Measurements from ENCODE around the gene FSTL4.

Gene FSTL4

GRCh38 chr5:133478199-133478985, 133.9 kb downstream of the FSTL4 start:
- DNase-seq (ENCODE audit: low read depth in 2 of 2), result no peak

GRCh38 chr5:133475986-133476385, 136.4 kb downstream of the FSTL4 start:
- DNase-seq (ENCODE audit: low read depth in 2 of 2), result no peak

- no peak for DNase-seq (ENCODE audit: low read depth in 2 of 2)
These were observed 137.3 kb downstream of the FSTL4 start for GRCh38 chr5:133474851-133475590.

- no peak for DNase-seq (ENCODE audit: low read depth in 2 of 2)
These were observed 139.1 kb downstream of the FSTL4 start for GRCh38 chr5:133473291-133473690.

GRCh38 chr5:133472829-133473228, 139.5 kb downstream of the FSTL4 start:
- DNase-seq (ENCODE audit: low read depth in 2 of 2), result no peak

DNA sequence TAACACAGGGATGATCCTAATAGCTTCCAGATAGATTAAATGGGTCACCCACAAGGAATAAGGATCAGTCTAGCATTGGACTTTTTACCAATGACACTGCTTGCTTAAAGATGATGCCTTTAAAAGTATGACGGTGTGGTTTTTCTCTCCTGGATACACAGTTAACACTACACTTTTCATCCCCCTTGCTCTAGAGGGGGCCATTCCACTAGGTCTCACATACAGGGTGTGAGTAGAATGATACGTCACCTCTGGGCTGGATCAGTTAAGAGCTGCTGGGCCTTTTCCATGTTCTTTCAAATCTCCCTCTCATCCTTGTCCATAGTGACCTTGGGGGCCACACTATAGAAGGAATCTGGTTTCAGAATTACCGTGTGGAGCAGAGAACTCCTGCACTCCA, 140.6 kb downstream of the FSTL4 start:
- no peak for DNase-seq (ENCODE audit: low read depth in 2 of 2)

- no peak for DNase-seq (ENCODE audit: low read depth in 2 of 2)
These were observed 141.5 kb downstream of the FSTL4 start for GRCh38 chr5:133470841-133471240.

DNA sequence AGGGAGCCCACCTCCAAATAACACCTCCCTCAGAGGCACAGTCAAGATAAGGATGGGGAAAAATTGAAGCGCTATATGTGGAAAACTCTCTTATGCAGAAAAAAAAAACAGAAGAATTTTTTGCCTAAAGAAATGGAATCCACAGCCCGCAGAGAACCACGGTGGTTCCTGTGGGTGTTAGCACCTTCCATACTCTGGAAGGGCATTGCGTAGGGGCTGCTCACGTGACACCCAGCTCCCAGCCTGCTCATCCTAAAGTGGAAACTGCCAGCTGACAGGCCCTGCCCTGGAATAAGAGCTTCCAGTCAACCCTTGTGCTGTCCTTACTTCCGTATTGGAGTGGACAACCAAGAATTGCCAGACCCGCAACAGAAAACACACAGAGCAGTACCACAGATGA, 142.5 kb downstream of the FSTL4 start:
- DNase-seq (ENCODE audit: low read depth in 2 of 2), result no peak

DNA sequence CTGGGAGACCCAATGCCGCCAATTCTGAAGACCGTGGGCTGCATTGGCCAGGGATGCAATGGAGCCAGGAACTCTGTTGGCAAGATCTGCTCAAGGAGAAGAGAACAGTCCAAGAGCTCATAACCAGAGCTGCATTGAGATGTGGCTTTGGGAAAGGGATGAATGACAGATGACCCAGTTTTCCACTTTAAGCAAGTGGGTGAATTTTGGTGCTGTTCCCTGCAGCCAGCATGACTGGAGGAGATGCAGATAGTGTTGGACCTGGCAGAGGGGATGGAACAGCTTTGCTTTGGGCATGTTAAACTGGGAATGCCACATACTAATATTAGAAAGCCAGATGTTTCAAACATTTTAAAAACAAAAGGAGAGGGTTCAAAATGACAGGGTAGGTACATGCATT, 143.1 kb downstream of the FSTL4 start:
- DNase-seq (ENCODE audit: low read depth in 2 of 2), result no peak

DNA sequence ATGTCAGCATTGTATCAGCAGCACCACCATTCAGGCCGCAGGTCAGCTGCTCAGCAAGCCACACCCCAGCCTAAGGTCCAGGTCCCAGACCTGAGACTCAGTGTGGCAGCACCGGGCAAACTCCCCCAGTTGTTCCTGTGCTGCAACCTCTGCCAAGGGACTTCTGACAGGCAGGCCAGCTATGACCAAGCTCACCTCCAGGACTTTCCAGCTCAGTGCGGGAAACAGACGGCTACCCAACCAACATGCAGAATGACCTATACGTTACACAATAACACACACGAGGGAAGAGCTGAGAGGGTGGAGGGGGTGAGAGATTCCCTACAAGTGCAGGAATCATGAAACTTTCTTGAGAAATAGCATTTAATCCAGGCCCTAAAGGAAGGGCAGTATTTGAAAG, 143.7 kb downstream of the FSTL4 start:
- no peak for DNase-seq (ENCODE audit: low read depth in 2 of 2)

GRCh38 chr5:133467826-133468463, 144.4 kb downstream of the FSTL4 start:
- DNase-seq (ENCODE audit: low read depth in 2 of 2), result no peak

DNA sequence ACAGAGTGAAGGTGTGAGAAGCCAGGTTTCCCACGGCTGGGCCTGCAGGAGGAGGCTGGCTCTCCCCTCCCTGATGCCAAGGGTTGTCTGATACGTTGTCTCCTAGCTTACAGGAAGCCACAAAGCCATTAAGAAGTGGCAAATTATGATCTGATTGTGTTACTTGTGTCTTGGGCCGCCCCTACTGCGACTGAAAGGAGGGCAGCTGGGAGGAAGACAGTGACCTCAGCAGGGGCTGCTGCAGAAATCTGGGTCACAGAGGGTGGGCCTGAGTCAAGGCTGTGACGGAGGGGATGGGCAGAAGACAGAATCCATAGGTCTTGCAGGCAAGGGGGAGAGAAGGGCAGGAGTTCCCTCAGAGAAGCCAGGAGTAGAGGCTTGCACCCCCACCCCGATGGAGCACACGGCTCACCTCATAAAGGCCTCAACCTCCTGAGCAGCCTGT, 145.0 kb downstream of the FSTL4 start:
- DNase-seq (ENCODE audit: low read depth in 2 of 2), result no peak

DNA sequence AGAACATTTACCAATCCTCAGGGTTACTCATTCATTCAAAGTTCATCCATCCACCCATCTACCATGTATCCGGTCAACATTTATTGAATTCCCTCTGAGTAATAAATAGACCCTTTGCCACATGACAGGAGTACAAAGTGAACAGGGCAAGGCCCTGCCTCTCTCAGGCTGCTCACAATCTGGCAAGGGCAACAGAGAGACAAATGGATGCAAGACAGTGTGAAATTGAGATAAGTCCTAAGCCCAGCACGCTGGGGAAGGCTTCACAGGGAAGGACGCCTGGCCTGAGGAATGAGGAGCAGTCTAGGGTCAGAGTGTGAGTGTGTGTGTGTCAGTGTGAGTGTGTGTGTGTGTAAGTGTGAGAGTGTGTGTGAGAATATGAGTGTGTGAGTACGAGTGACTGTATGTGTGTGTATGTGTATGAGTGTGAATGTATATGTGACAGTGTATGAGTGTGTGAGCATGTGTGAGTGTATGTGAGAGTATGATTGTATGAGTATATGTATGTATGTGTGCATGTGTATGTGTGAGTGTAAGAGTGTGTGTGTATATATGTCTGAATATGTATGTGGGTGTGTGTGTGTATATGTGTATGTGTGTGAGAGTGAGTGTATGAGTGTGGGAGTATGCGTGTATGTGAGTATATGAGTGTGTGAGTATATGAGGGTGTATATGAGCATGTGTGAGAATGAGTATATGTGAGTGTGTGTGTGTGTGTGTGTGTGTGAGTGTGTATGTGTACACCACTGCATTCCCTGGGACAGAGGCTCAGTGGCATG, 145.6 kb downstream of the FSTL4 start:
- DNase-seq (ENCODE audit: low read depth in 2 of 2), result no peak

DNA sequence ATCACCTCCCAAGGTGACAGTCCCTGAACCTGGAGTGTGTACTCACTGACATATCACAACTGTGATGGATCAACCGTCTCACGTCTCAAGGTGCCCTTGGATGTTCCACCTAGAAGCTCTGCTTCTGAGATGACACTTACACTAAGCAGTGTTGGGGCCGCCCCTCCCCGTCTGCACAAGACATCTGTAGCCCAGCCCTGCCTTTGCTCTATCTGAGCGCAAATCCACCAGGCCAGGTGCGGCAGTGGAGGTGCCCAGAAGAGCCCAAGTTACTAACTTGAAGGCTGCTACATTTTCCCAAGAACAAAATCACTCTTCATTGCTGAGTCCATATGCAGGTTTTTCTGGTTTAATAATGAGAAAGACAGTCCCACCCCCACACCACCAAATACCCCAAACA, 148.3 kb downstream of the FSTL4 start:
- no peak for DNase-seq (ENCODE audit: low read depth in 2 of 2)

- no peak for DNase-seq (ENCODE audit: low read depth in 2 of 2)
These were observed 150.4 kb downstream of the FSTL4 start for GRCh38 chr5:133461796-133462516.

GRCh38 chr5:133460172-133460758, 152.1 kb downstream of the FSTL4 start:
- peak; percentile 22 to 51 for DNase-seq (ENCODE audit: low read depth in 2 of 2)

DNA sequence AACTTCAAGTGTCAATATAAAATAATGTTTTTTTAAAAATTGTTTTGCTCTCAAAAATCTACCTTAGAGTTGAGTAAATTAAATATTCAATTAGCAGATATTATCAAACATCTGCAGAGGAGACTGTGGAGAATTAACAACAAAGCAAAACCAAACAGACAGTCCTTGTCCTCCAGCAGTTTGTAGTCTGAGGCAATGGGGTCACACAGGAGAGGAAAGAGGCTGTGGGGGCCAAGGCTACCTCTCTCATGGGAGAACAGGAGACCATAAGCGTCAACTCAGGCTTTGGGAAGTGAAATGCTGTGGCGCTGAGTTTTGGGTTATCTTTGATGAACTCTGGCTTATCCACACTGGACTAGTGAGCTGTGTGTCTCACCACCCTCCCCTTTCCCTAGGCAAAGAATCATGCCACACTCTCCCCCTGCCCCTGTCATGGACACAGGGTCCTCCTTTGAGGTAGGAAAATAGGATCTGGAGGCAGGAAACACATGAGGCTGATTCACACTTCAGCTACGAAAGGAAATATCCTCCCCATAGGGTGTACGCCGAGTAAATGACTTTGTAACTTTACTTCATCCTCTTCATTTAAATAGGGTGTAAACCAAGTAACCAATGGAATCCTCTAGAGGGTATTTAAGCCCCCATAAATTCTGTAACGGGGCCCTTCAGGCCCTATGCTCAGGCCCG, 152.7 kb downstream of the FSTL4 start:
- DNase-seq (ENCODE audit: low read depth in 2 of 2), result no peak

DNA sequence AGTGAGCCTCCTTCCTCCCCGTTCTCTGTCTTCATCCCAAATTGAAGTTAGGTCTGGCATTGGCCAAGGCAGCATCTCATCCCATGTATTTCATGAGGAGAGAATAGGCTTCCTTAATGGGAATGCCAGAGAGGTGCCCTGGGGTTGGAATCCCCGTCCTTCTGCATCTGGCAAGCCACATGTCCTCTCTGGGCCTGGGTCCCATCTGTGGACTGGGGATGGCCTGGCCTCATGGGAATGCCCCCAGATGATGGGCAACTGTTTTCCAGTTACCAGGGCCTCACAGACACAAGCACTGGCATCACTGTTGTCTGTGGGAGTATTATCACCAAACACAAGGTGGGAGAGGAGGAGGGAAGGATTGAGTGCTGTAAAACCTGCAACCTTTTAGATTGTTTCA, 153.9 kb downstream of the FSTL4 start:
- no peak for DNase-seq (ENCODE audit: low read depth in 2 of 2)

DNA sequence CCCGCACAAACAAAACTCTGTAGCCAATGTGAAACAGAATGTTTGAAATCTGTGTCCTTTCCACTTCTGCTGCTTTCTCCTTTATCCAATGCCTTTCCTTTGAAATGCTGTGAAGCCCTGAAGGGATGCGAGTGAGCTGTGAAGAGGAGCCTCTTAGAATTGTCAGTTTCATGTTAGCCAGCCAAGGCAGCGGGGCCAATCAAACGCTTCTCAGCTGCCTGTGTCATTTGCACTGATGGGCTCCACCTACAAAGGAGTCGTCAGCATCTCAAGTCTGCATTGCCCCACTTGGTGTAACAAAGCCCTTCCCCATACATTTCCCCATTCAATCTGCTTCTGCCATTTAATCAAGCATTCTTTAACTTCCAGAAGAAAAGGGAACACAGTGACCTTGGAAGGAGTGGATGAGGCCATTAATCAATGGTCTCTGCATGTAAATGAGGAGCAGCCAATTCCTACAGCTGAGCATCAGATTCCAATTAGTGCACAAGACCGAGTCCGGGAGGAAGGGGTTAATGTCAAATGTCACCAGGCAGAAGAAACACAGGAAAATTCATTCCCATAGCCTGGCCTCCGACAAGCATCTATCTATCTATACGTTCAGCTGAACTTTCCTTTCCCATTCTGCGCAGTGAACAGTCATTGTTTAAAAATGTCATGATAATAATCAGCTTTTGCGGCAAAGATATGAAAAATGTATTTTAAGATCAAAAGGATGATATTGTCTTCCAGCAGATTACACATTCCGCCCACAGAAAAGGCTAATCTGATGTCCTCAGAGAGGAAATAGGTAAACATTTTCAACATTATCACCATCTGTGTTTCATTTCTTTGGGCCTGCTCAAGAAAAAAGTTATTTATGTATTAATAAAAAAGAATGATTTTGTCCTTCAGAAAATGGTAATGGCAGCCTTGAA, 154.6 kb downstream of the FSTL4 start:
- no peak for DNase-seq (ENCODE audit: low read depth in 2 of 2)
